GM12864 (cell line): ENCODE results near the gene GLUL.

ENCODE experiments used
- DNase-seq: peaks from one replicate; pipeline ENCODE4 v3.0.0-alpha.2; 2011; ENCODE audit warnings: low read depth
- H3K4me3 ChIP-seq: 2 replicates; pipeline ENCODE4 v1.5.1; 2011; ENCODE audit warnings: mild to moderate bottlenecking, low read depth, low read length, control low read depth
- CTCF ChIP-seq: IDR thresholded peaks from 2 replicates; pipeline ENCODE4 v1.5.1; 2011; ENCODE audit warnings: low read depth, mild to moderate bottlenecking, moderate library complexity, low read length, control low read depth, inconsistent platforms; ENCODE audit errors: missing control alignments

Gene GLUL

GRCh38 chr1:182388392-182389134, 3.0 kb downstream of the GLUL start:
- DNase-seq = no peak
- H3K4me3 ChIP-seq = no peak overlapping the region

GRCh38 chr1:182387566-182387965, 4.0 kb downstream of the GLUL start:
- no peak overlapping the region for H3K4me3 ChIP-seq
- no peak for TF ChIP-seq CTCF
- DNase-seq = no peak

More at GRCh38 chr1:182388392-182389134, 3.0 kb downstream of the GLUL start:
- no peak for TF ChIP-seq CTCF

- DNase-seq = no peak
- no peak overlapping the region for H3K4me3 ChIP-seq
- no peak for TF ChIP-seq CTCF
Measured at GRCh38 chr1:182386980-182387379, 4.6 kb downstream of the GLUL start.

GRCh38 chr1:182385885-182386853, 5.4 kb downstream of the GLUL start:
- TF ChIP-seq CTCF = no peak
- DNase-seq = no peak
- H3K4me3 ChIP-seq = no peak overlapping the region

- no peak for DNase-seq
- no peak overlapping the region for H3K4me3 ChIP-seq
- TF ChIP-seq CTCF = no peak
Measured at GRCh38 chr1:182384387-182384960, 7.1 kb downstream of the GLUL start.

- H3K4me3 ChIP-seq = no peak overlapping the region
- TF ChIP-seq CTCF = no peak
- DNase-seq = no peak
Measured at GRCh38 chr1:182383934-182384333, 7.7 kb downstream of the GLUL start.
